Suprapubic skin (tissue), 4 donors: ENCODE measurements around the gene KCNK17.

Source experiments
- POLR2A ChIP-seq, 2 donors: fragments of 450-650 bp; IDR thresholded peaks; one replicate each; pipeline ENCODE4 v1.6.1; 2017; ENCODE audit warnings: antibody characterized with exemption in 2 of 2, mild to moderate bottlenecking in 2 of 2, moderate library complexity in 2 of 2
- POLR2AphosphoS5 ChIP-seq, 3 donors: sonication (generic); formaldehyde crosslinking; IDR thresholded peaks; one replicate each; pipeline ENCODE4 v1.6.1; 2017; ENCODE audit warnings: antibody characterized with exemption in 3 of 3
- TF ChIP-seq, protein P1 (sequence below), 2 donors: fragments of 200-600 bp in 1 of 2; fragments of 450-650 bp in 1 of 2; sonication (generic) in 1 of 2; IDR thresholded peaks; one replicate each; pipeline ENCODE4 v1.5.1; 2016 to 2019; ENCODE audit warnings: antibody characterized with exemption in 2 of 2, mild to moderate bottlenecking in 1 of 2, moderate library complexity in 1 of 2

DNA sequence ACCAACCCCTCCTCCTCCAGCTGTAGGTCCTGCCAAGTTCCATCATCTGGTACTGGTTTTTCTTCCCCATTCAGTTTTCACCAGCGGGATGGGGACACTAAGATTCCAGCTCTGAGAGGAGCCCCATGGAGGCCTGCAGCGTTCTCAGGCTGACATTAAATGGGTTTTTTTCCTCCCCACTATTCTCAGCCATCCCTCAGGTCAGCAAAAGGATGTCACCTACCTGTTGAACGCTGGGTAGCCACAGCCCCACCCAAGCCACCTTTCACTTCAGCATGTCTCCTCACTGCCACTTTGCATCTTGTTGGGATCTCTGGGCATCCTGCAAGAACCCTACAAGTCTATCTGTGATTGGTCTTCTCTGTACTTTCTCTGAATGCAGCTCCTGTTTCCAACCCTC lies 6.8 kb downstream of the KCNK17 start:
- TF ChIP-seq, protein P1, sequence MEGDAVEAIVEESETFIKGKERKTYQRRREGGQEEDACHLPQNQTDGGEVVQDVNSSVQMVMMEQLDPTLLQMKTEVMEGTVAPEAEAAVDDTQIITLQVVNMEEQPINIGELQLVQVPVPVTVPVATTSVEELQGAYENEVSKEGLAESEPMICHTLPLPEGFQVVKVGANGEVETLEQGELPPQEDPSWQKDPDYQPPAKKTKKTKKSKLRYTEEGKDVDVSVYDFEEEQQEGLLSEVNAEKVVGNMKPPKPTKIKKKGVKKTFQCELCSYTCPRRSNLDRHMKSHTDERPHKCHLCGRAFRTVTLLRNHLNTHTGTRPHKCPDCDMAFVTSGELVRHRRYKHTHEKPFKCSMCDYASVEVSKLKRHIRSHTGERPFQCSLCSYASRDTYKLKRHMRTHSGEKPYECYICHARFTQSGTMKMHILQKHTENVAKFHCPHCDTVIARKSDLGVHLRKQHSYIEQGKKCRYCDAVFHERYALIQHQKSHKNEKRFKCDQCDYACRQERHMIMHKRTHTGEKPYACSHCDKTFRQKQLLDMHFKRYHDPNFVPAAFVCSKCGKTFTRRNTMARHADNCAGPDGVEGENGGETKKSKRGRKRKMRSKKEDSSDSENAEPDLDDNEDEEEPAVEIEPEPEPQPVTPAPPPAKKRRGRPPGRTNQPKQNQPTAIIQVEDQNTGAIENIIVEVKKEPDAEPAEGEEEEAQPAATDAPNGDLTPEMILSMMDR (IDR thresholded peaks at IDR 0.05): no peak
- TF ChIP-seq POLR2AphosphoS5 (IDR thresholded peaks at IDR 0.05): no peak
- TF ChIP-seq POLR2A (IDR thresholded peaks at IDR 0.05): no peak
